OCI-LY7 (cell line): Measurements from ENCODE around the gene SCFD2.

Experiments used
- EZH2phosphoT487 ChIP-seq: fragments of 200-600 bp; sonication (generic); IDR thresholded peaks from 2 replicates; pipeline ENCODE4 v1.6.1; 2018; ENCODE audit warnings: low read depth, borderline replicate concordance, mild to moderate bottlenecking, mixed run types, antibody characterized with exemption, low read length, moderate library complexity, mixed read lengths
- TF ChIP-seq, protein P1 (sequence below): fragments of 200-600 bp; sonication (generic); conservative IDR thresholded peaks from 2 replicates; pipeline ENCODE4 v1.5.1; 2014; ENCODE audit warnings: mild to moderate bottlenecking, antibody characterized with exemption, low read length, moderate library complexity, mixed read lengths

DNA sequence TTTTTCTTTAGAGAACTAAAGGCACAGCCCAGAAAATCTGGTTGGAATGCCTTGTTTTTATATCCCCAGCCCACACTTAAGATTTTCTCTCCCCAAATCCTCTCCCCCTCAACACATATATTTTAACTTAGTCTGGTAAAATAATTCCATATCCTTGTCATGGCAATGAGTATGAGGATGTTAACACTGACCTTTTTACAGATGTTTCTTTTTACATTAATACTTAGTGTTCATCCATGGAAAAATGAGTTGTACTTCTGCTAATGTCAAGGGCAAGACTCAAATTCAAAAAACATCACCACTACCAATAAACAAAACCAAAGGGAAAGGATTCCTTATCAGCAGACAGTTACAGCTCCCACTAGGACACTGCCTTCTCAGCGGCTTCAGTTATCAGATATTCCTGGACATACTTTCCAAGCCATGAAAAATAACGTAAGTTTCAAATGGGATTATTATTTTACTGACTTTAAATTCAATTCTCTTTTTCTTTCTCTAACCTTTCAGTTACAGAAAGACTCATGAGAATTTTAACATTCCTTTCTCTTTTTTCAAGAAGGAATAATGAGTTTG is 420.4 kb downstream of the SCFD2 start:
- TF ChIP-seq, protein P1, sequence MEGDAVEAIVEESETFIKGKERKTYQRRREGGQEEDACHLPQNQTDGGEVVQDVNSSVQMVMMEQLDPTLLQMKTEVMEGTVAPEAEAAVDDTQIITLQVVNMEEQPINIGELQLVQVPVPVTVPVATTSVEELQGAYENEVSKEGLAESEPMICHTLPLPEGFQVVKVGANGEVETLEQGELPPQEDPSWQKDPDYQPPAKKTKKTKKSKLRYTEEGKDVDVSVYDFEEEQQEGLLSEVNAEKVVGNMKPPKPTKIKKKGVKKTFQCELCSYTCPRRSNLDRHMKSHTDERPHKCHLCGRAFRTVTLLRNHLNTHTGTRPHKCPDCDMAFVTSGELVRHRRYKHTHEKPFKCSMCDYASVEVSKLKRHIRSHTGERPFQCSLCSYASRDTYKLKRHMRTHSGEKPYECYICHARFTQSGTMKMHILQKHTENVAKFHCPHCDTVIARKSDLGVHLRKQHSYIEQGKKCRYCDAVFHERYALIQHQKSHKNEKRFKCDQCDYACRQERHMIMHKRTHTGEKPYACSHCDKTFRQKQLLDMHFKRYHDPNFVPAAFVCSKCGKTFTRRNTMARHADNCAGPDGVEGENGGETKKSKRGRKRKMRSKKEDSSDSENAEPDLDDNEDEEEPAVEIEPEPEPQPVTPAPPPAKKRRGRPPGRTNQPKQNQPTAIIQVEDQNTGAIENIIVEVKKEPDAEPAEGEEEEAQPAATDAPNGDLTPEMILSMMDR = no peak
- TF ChIP-seq EZH2phosphoT487 = no peak
